Stomach (tissue), 4 donors: Measurements from ENCODE around the gene TMEM236.

Experiments used
- CTCF ChIP-seq, 7 experiments: fragments of 450-650 bp in 4 of 7; fragments of 200-600 bp in 3 of 7; sonication (generic) in 3 of 7; IDR thresholded peaks; one replicate each; pipeline ENCODE4 v1.5.1; 2016 to 2019; ENCODE audit warnings: antibody characterized with exemption in 7 of 7, control low read depth in 2 of 7, mild to moderate bottlenecking in 1 of 7
- EP300 ChIP-seq: sonication (generic); formaldehyde crosslinking; IDR thresholded peaks from one replicate; pipeline ENCODE4 v1.6.1; 2017; ENCODE audit warnings: antibody characterized with exemption
- POLR2A ChIP-seq, 4 donors: fragments of 450-650 bp; IDR thresholded peaks; one replicate each; pipeline ENCODE4 v1.6.1; 2016; ENCODE audit warnings: antibody characterized with exemption in 4 of 4, control low read depth in 2 of 4, mild to moderate bottlenecking in 1 of 4, moderate library complexity in 1 of 4

GRCh38 chr10:17816199-17816598 lies 64.2 kb downstream of the TMEM236 start:
- TF ChIP-seq POLR2A (IDR thresholded peaks at IDR 0.05): no peak
- TF ChIP-seq EP300: no peak
- no peak for TF ChIP-seq CTCF (IDR thresholded peaks at IDR 0.05)
